Activated CD4-positive, alpha-beta T cell treated with anti-CD3 and anti-CD28 coated beads for 36 hours (primary cell): ENCODE measurements around the gene CCDC201. TPM values are rescaled to one million over a fixed set of nuclear protein-coding genes. Genes with fewer than 3 reads are reported as not detected.
"Not testable (repeated sequence)": the region's sequence is repeated elsewhere in the genome, so short reads cannot be mapped to it uniquely, and the experiment has no call there.

Experiments used
- ATAC-seq: fragments of 200-7000 bp; cut with Tn5 transposase; one replicate; pipeline ENCODE4 v1.10.0; 2021; ENCODE audit warnings: mild to moderate bottlenecking, moderate library complexity
- CTCF ChIA-PET: fragments of 350-600 bp; sonication (Branson Sonifier 250); formaldehyde crosslinking; loops from one replicate; lab custom pipeline; 2021; ENCODE audit warnings: antibody characterized with exemption; lab: Charles Lee
- POLR2A ChIA-PET: fragments of 350-600 bp; sonication (Branson Sonifier 250); formaldehyde crosslinking; loops from one replicate; lab custom pipeline; 2021; ENCODE audit warnings: antibody characterized with exemption, inconsistent platforms; lab: Charles Lee
- DNase-seq: peaks from one replicate; pipeline ENCODE4 v3.0.0-alpha.2; 2020
- H3K27ac Mint-ChIP-seq: one replicate; pipeline ENCODE4 v1.8.0; 2021; ENCODE audit warnings: mixed read lengths
- H3K27me3 Mint-ChIP-seq: one replicate; pipeline ENCODE4 v1.8.0; 2021; ENCODE audit warnings: mixed read lengths
- H3K36me3 Mint-ChIP-seq: one replicate; pipeline ENCODE4 v1.8.0; 2021; ENCODE audit warnings: low read depth, mixed read lengths
- H3K4me1 Mint-ChIP-seq: one replicate; pipeline ENCODE4 v1.8.0; 2021; ENCODE audit warnings: mixed read lengths
- H3K4me3 Mint-ChIP-seq: one replicate; pipeline ENCODE4 v1.8.0; 2021; ENCODE audit warnings: mild to moderate bottlenecking, moderate library complexity, mixed read lengths
- H3K9me3 Mint-ChIP-seq: one replicate; pipeline ENCODE4 v1.8.0; 2021; ENCODE audit warnings: low read depth, mixed read lengths
- intact Hi-C, 2 experiments: fragments of 100-400 bp; cut with DNase I in 1 of 2; cut with micrococcal nuclease in 1 of 2; formaldehyde crosslinking; loops; one replicate each; pipeline versions ENCODE4 v1.14.2 to v1.15.1; 2022 to 2024; cut with DNase I, micrococcal nuclease
- total RNA-seq, 2 experiments: library from RNA; stranded (reverse); gene quantifications; one replicate each; pipeline ENCODE4 v1.2.3, GENCODE V29; 2021

Gene CCDC201
- total RNA-seq, 2 experiments from 2014 or later = not detected

DNA sequence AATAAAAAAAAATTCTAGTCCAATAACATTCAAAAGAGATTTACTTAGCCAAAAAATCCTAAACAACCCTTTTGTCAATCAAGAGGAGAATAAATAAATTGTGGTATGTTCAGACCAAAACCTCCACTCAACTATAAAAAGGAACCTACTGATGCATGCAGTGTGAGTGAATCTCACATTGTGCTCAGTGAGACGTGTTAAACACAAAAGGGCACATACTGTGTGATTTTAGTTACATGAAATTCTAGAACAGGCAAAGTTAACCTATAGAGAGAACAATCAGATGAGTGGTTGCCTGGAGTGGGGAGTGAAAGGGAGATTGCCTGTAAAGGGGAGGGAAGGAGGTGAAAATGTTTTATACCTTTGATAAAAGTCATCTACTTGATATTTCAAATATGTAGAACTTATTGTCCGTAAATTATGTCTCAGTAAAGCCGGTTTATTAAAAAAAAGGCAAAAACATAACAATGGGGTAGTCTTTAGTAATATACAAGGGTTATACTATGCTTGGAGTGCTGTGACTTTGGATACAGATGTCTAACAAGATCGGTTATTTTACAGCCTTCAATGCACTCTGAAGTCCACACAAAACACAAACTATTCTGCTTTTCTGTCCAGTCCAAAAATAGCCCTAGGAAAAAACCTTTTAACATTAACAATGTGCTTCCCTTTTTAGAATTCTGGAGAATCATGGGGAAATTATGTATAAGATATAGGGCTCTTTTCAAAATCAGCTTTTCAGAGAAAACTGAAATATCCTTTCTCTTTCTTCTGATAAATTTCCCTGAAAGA is 30.8 kb downstream of the CCDC201 start:
- not testable (repeated sequence) for H3K9me3 Mint-ChIP-seq

DNA sequence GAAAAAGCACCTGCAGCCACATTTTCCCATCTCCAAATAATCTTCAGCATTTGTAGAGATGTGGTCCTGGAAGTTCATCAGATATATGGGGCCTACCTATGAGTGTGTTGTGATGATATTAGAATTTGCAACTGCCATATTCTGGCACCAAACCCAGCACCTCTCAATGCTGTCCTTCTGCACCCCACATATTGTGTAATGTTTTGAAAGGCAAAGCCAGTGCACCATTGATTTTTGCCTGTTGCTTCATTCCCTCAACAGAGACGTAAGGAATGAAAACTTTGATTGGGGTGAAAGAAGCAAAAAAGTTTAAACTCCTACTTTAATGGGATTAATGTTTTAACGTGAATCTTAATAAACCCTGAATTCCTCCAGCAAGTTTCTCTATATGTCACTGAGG is 34.0 kb downstream of the CCDC201 start:
- intact Hi-C loops, POLR2A ChIA-PET, ATAC-seq, DNase-seq, H3K27me3 Mint-ChIP-seq, H3K4me3 Mint-ChIP-seq, H3K9me3 Mint-ChIP-seq, H3K36me3 Mint-ChIP-seq, H3K27ac Mint-ChIP-seq, H3K4me1 Mint-ChIP-seq: not testable (repeated sequence)
- CTCF ChIA-PET = interaction anchor here (1.1 kb wide), 1 partner anchor 684 kb away, joined by 3 read pairs; no protein-coding TSS in a partner anchor

More for the DNA sequence above, 30.8 kb downstream of the CCDC201 start:
- DNase-seq, H3K4me1 Mint-ChIP-seq, H3K27me3 Mint-ChIP-seq, H3K36me3 Mint-ChIP-seq, H3K4me3 Mint-ChIP-seq, POLR2A ChIA-PET, intact Hi-C loops, ATAC-seq, H3K27ac Mint-ChIP-seq, CTCF ChIA-PET: not testable (repeated sequence)

DNA sequence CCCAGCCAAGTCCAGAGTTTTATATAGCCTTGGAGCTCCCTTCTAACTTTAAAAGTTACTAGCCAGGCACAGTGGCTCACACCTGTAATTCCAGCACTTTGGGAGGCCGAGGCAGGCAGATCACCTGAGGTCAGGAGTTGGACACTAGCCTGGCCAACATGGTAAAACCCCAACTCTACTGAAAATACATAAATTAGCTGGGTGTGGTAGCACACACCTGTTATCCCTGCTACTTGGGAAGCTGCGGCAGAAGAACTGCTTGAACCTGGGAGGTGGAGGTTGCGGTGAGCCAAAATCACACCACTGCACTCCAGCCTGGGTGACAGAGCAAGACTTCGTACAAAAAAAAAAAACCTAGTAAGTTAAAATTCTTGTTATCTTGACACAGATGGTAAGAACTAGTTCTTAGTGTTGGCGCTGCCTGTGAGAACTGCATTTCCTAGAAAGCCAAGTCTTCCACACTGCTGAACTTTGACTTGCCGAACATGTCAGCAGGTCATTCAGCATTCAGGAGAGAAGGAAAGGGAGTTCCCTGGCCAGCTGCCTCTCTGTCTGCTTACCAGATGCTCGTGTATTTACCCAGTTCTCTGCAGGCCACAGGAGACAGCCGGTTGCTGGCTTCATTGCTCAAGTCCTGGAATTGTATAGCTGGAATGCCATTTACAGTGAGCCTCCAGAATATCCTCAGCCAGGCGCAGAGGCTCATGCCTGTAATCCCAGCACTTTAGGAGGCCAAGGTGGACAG is 40.3 kb downstream of the CCDC201 start:
- H3K4me1 Mint-ChIP-seq, CTCF ChIA-PET, H3K27me3 Mint-ChIP-seq, H3K4me3 Mint-ChIP-seq, H3K36me3 Mint-ChIP-seq, H3K9me3 Mint-ChIP-seq, H3K27ac Mint-ChIP-seq, ATAC-seq, DNase-seq, POLR2A ChIA-PET, intact Hi-C loops: not testable (repeated sequence)

DNA sequence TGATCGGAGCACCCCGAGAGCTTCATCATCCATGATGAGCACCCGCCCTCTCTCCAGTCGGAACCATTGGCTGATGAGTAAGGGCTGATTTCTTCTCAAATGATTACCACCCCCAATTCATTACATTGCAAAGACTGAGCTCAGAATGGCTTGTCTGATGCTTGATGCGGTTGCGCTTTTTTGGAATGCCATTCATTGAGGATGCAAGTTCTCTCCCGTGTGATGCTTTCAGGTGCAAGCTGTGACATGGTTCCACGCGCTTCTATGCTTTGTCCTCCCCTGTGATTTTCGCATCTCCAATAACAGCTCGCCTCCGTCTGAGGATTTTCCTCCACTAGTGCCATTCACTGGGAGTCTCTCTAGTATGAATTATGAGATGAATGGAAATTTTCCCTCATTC is 43.0 kb downstream of the CCDC201 start:
- H3K4me1 Mint-ChIP-seq, H3K9me3 Mint-ChIP-seq, POLR2A ChIA-PET, H3K4me3 Mint-ChIP-seq, H3K27me3 Mint-ChIP-seq, H3K36me3 Mint-ChIP-seq, H3K27ac Mint-ChIP-seq, ATAC-seq, intact Hi-C loops, DNase-seq, CTCF ChIA-PET: not testable (repeated sequence)

- POLR2A ChIA-PET, intact Hi-C loops, ATAC-seq, DNase-seq, H3K4me1 Mint-ChIP-seq, H3K27ac Mint-ChIP-seq, H3K9me3 Mint-ChIP-seq, CTCF ChIA-PET, H3K36me3 Mint-ChIP-seq, H3K27me3 Mint-ChIP-seq, H3K4me3 Mint-ChIP-seq: not testable (repeated sequence)
These were observed 45.2 kb downstream of the CCDC201 start for GRCh38 chr7:45827731-45828130.

GRCh38 chr7:45826550-45826949 is 46.3 kb downstream of the CCDC201 start:
- CTCF ChIA-PET, ATAC-seq, H3K36me3 Mint-ChIP-seq, H3K4me3 Mint-ChIP-seq, POLR2A ChIA-PET, H3K4me1 Mint-ChIP-seq, H3K27me3 Mint-ChIP-seq, intact Hi-C loops, H3K9me3 Mint-ChIP-seq, DNase-seq, H3K27ac Mint-ChIP-seq: not testable (repeated sequence)

DNA sequence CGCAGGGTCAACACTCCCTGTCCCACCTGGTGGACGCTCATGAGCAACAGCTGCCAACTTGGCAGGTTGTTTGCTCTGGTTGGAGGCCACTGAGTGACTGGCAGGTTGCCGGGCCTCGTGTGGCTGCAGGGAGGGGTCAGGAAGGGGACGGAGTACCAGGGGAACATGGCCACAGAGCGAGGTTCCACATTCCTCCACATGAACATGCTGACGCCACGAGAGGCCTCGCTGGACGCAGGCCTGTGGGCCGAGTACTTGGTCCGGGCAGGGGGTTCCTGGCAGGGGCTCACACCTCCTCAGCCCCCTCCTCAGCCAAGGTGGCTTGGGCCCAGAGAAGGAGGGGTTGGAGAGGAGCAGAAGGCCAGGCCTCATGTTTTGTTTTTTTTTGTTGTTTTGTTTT is 54.1 kb downstream of the CCDC201 start:
- H3K4me1 Mint-ChIP-seq, H3K27me3 Mint-ChIP-seq, H3K36me3 Mint-ChIP-seq, H3K9me3 Mint-ChIP-seq, CTCF ChIA-PET, H3K4me3 Mint-ChIP-seq, intact Hi-C loops, H3K27ac Mint-ChIP-seq, ATAC-seq, DNase-seq, POLR2A ChIA-PET: not testable (repeated sequence)

DNA sequence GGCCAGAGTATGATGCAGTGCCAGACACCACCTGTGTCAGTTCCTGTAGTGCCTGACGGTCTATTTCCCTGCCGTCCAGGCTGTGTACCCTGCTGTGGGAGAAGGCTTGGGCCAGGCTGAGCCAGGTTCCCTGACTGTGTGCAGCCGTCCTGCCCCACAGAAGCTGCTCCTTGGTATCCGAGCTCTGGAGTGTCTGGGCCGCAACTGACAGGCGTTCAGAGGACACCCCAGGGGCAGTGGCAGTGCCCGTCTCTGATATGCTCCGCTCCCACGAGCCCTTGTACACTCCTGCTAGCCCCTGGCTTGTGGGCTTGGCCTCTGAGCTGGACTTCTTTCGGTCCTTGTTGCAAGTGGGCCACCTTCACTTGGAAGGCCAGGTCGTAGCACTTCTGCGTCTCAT is 55.0 kb downstream of the CCDC201 start:
- H3K27me3 Mint-ChIP-seq, CTCF ChIA-PET, intact Hi-C loops, H3K4me3 Mint-ChIP-seq, ATAC-seq, DNase-seq, H3K36me3 Mint-ChIP-seq, H3K4me1 Mint-ChIP-seq, H3K27ac Mint-ChIP-seq, H3K9me3 Mint-ChIP-seq, POLR2A ChIA-PET: not testable (repeated sequence)

- H3K9me3 Mint-ChIP-seq, POLR2A ChIA-PET, H3K36me3 Mint-ChIP-seq, H3K4me1 Mint-ChIP-seq, CTCF ChIA-PET, intact Hi-C loops, H3K27ac Mint-ChIP-seq, DNase-seq, ATAC-seq, H3K4me3 Mint-ChIP-seq, H3K27me3 Mint-ChIP-seq: not testable (repeated sequence)
These were observed 55.9 kb downstream of the CCDC201 start for GRCh38 chr7:45817016-45817415.

DNA sequence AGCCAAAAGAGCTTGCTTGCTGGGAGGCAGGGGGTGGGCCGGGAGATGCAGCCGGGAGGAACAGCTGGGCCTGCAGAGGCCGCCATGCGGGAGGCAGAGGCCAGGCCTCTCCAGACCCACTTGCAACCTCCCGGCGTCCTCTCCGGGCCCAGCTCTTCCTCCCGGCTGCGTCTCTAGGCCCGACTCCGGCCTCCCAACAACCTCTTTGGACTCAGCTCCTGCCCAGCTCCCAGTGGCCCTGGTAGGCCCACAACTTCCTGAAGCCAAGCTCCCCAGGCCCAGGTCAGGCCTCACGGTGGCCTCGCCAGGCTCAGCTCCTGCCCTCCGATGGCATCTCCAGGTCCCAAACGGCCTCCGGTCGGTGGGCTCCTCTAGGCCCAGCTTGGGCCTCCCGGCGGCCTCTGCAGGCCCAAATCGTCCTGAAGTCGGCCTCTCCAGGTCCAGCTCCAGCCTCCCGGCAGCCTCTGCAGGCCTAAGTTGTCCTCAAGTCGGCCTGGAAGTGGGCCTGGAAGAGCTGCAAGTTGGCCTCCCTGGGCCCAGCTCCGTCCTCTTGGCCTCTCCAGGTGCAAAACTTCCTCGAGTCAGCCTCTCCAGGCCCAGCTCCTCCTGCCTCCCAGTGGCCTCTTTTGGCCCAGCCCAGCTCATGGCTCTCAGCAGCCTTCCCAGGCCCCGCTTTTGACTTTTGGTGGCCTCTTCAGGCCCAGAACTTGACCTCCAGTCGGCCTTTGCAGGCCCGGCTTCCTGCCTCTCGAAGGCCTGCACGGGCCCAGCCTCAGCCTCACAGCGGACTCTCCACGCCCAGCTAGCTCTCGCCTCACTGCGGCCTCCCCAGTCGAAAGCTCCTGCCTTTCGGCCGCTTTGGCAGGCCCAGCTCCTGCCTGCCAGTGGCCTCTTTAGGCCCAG is 58.4 kb downstream of the CCDC201 start:
- H3K27me3 Mint-ChIP-seq, H3K27ac Mint-ChIP-seq, H3K4me1 Mint-ChIP-seq, H3K9me3 Mint-ChIP-seq, H3K4me3 Mint-ChIP-seq, DNase-seq, CTCF ChIA-PET, ATAC-seq, H3K36me3 Mint-ChIP-seq, POLR2A ChIA-PET, intact Hi-C loops: not testable (repeated sequence)

DNA sequence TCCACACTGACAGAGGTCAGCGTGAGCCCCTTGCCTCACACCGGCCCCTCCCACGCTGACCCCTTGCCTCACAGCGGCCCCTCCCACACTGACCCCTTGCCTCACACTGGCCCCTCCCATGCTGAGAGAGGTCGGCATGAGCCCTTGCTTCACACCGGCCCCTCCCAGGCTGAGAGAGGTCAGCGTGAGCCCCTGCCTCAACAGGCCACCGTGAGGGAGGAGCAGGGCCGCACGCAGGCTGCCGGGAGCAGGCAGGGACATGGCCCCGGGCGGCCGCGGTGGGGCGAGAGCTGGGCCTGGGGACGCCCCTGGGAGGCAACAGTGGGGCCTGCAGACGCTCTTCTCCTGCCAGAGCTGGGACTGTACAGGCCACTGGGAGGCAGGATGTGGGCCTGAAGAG is 59.1 kb downstream of the CCDC201 start:
- H3K9me3 Mint-ChIP-seq, H3K36me3 Mint-ChIP-seq, POLR2A ChIA-PET, H3K4me3 Mint-ChIP-seq, ATAC-seq, H3K4me1 Mint-ChIP-seq, H3K27me3 Mint-ChIP-seq, DNase-seq, H3K27ac Mint-ChIP-seq, intact Hi-C loops, CTCF ChIA-PET: not testable (repeated sequence)
